Stimulated activated CD4-positive, alpha-beta T cell treated with anti-CD3 and anti-CD28 coated beads, Interleukin-12 subunit alpha, Interleukin-12 subunit beta, amount 100 ng/mL, for 48 hours (primary cell): Measurements from ENCODE around the gene ECHS1.
"Not testable (repeated sequence)": the region's sequence is repeated elsewhere in the genome, so short reads cannot be mapped to it uniquely, and the experiment has no call there.

Experiments
- DNase-seq, 3 donors: peaks; one replicate each; pipeline ENCODE4 v3.0.0-alpha.2; 2020; ENCODE audit warnings: low read depth in 2 of 3, low spot score in 1 of 3

The ECHS1 gene

DNA sequence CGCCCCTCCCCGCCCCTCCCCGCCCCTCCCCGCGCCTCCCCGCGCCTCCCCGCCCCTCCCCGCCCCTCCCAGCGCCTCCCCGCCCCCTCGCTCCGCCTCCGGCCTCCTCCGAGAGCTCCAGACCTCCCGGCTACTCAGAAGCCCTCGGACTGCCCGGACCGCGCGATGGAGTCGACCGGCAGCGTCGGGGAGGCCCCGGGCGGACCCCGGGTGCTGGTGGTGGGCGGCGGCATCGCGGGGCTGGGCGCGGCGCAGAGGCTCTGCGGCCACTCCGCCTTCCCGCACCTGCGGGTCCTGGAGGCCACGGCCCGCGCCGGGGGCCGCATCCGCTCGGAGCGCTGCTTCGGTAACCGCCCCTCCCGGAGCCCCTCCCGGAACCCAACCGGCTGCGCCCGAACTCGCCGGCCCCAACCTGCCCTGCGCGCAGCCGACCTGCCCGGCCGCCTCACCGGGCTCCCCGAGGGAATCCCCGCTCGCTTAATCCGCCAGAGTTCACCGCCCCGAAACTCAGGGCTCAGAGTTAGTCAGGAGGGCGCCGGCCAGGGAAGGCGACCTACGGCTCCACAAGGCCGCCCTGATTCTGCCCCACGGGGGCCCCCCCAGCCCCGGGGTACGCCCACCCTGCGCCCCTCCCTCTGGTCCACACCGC, 6.1 kb upstream of the ECHS1 start, which contains the start of gene PAOX:
Gene PAOX, plus strand, starts transcription at position 111 of the 649 bp plus-strand sequence. Its CDS starts 55 bp downstream, at position 166.
- DNase-seq = peak in 1 of 3 donors; percentile 52

DNA sequence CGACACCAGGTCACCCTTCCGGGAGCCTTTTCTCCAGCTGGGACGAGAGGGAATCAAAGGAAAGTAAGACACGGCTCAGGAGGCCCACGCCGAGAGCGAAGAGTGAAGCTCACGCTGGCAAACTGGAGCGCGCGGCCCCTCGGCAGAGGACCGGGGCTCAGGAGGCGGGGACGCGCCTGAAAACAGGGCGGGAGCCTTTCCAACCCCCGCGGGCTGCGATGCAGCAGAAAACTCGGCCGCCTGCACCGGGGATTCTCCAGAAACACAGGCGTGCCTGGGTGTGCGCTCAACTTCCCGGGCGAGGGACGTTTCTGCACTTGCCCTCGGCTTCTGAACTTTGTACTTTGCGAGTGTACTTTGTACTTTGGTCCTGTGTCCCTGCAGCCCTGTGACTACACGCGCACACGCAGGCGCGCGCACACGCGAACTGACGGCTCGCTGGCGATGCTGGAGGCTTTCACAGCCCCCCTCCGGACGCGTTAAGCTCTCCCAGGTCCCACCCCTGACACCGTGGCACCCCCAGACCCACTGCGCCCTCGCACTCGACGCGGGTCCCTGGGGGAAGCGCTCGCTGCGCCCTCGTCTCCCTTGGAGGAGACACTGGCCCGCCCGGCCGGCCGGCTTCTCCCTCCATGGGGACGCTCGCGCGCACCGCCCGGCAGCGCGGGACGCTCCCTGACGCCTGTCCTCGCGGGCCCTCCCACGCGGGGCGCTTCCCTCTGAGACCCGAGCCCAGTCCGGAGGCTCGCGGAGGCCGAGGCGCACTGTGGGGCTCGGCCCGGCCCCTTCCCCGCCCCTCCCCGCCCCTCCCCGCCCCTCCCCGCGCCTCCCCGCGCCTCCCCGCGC, 5.3 kb upstream of the ECHS1 start:
- DNase-seq = peak in 1 of 3 donors; percentile 48

DNA sequence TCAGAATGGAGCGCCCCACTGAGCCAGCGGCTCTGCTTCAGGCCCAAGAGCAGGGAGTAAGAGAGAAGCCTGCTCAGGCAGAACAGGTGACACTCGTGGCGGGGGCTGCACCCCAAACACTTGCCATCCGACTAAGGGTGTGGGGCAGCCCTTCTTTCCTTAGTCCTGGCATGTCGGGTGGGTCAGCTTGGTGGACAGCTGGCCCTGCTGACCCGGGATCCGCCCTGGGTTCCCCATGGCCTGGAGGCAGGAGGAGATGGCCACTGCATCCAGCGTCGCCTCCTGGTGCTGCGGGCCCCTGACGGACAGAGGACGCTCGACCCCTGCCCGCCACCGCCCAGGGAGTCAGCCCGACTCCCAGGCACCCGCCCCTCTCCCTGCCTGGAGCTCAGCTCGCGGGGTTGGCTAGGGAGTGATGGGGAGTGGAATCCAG, 4.7 kb upstream of the ECHS1 start:
- DNase-seq = no peak

DNA sequence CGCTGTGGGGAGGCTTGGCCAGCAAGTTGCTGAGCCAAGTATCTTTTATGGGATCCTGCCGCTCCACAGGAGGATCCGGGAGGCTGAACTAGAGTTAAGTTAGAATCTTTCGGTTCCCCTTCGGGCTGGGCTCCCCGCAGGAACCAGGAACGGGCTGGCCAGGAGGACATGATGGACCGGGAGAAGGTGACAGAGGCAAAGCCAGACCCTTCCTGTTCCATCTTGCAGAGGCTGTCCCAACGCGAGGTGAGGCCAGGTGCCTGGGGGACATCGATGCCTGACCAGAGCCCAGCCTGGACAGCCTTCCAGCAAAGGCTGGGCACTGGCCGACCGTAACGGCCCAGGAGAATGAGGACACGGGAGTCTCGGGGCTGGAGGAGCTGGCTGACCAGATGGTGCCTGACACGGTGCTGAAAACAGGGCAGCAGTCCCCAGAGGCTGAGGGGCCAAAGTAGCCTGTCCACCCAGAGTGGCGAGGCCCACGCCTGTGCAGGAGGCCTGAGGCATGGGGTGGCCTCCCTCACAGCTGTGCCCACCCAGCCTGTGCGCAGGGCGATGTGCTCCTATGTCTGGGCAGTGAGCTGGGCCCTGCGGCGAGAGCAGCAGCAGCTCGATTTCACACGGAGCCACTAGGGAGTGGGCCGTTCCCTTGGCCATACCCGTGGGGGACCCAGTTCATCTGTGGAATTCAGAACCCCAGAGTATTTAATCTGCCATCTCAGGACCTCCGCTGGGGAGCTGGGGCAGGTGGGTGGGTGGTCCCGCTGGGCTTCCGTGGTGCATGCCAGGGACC, 4.1 kb upstream of the ECHS1 start:
- DNase-seq = no peak

DNA sequence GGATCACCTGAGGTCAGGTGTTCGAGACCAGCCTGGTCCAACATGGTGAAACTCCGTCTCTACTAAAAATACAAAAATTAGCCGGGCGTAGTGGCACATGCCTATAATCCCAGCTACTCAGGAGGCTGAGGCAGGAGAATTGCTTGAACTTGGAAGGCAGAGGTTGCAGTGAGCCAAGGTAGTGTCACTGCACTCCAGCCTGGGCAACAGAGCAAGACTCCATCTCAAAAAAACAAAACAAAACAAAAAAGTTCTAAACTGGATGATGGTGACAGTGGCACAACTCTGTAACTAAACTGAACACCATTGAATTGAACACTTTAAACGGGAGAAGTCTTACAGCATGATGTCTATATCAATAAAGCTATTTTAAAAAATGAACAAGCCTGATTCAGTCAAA, 3.0 kb upstream of the ECHS1 start:
- not testable (repeated sequence) for DNase-seq

DNA sequence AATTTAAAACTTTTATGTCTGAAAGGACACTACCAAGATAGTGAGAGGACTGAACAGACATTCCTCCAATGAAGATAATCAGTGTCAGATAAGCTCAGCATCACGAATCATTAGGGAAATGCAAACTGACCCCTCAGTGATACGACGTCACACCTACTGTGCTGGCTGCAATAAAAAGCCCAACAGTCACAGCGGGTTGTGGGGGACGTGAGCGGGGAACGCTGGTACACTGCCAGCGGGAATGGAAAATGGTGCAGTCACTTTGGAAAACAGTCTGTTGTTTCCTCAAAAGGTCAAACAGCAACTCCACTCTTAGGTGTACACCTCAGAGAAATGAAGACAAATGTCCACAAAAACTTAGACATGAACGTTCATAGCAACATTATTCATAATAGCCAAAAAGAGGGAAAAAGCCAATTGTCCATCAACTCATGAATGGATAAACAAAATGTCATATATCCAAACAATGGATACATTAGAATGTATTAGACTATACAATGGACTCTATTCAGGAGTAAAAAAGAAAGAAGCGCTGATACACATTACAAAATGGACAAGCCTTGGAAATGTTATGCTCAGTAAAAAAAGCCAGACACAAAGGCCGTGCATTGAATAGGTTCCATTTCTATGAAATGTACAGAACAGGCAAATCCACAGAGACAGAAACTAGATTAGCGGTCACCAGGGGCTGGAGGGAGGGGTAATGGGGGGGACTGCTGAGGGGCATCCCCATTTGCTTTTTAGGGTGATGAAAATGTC, 2.4 kb upstream of the ECHS1 start:
- DNase-seq = no peak

DNA sequence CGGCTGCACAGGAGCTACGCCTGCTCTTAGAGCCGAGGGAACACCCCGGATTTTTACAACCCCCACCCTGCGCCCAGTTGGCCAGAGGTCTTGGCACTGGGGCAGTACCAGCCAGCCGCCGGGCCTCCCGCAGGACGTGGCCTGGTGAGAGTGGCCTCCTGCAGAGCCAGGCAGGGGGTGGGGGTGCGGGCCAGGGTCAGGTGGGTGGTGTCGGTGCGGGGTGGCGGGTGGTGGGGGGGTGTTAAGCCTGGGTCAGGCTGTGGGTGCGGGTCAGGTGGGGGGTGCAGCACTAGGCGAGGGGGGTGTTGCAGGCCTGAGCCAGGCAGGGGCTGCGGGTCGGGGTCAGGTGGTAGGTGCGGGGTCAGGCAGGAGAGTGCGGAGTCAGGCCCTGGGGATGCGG, 647 bp downstream of the ECHS1 start:
- no peak for DNase-seq

DNA sequence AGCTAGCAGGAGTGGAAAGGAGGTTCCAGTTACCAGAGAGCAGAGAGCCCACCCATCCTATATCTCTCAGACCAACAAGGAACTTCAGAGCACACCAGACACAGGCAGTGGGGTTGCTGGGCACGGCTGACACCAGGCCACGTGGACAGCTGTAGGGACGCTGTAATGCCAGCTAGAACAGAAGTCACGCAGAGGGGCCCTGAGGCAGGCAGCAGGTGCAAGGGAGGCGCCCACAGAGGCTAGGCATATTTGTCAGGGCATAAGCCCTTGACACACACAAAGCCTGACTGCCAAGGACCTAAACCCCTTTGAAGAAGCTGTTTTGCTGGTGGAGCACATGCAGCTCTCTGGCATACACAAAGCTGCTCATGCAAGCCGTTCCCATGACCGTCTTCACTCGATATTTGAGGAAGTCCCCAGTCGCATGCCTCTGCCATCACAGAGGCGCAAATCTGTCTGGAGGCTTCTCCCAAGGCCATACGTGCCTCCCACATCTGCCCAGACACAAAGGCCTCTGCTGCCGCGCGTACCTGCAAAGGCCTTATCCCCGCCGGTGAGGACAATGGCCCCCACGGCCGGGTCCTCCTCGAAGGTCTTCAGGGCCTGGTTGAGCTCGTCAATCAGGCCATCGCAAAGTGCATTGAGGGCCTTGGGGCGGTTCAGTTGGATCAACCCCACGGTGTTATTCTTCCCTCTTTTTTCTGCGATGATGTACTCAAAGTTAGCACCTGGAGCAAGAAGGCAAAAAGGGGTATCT, 2.9 kb downstream of the ECHS1 start:
- DNase-seq = no peak

DNA sequence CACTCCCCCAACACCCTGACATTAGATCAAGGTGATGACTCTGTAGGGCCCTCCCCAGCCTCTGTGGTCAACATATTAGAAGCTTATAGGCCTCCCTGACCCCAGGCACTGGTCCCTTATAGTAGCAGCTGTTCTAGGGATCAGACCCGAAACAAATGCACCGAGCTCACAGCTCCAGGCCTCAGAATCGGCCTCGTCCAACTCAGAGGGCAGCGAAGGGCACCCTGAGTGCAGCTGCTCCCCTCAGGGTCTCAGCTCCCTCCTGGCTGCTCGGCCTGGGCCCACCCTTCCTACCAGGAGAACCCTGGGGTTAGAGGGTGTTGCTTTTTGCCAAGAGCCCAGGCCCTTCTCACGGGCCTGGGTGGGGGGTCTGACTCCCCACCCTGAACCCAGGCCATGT, 5.0 kb downstream of the ECHS1 start:
- no peak for DNase-seq

DNA sequence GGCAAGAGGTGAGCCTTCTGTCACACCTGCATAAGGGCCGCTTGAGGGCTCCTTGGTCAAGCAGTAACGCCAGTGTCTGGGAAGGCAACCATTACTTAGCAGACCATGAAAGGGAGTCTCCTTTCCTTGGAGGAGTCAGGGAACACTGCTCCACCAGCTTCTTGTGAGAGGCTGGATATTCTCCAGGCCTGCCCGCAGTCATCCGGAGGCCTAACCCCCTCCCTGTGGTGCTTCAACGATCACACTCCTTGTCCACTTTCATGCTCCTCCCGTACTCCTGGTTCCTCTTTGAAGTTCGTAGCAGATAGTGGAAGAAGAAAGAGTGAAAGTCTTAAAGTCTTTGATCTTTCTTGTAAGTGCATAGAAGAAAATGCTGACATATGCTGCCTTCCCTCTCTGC, 5.7 kb downstream of the ECHS1 start:
- not testable (repeated sequence) for DNase-seq

DNA sequence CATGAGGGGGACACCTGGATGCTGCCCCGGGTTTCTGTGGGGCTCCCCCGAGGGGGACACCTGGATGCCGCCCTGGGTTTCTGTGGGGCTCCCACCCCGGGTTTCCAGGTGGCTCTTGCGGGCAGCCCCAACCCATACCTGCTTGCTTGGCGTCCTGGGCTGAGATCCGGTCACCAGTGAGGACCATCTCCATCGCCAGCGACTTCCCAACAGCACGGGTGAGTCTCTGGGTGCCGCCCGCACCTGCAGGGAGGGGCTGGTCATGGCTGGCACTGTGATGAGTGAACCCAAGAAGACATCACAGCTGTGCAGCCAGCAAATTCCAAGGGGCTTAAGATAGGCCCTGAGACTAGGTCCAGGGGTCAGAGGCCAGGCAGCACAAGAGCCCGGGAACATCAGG, 6.4 kb downstream of the ECHS1 start:
- DNase-seq = no peak

DNA sequence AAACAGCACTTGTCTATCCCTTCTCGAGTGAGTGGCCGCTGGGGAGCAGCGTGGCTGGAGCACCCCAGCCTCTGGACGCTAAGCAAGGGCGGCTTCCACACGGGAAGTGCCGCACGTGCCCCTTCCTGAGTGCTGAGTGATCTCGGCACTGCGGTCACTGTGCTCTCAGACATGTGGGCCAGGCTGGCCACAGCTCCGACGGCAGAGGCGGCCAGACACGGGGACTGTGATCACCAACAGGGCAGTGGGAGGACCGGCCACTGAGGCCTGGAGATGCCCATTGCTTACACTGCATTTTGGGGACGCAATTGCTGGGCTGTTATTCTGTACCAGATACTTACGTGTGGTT, 7.0 kb downstream of the ECHS1 start:
- no peak for DNase-seq

DNA sequence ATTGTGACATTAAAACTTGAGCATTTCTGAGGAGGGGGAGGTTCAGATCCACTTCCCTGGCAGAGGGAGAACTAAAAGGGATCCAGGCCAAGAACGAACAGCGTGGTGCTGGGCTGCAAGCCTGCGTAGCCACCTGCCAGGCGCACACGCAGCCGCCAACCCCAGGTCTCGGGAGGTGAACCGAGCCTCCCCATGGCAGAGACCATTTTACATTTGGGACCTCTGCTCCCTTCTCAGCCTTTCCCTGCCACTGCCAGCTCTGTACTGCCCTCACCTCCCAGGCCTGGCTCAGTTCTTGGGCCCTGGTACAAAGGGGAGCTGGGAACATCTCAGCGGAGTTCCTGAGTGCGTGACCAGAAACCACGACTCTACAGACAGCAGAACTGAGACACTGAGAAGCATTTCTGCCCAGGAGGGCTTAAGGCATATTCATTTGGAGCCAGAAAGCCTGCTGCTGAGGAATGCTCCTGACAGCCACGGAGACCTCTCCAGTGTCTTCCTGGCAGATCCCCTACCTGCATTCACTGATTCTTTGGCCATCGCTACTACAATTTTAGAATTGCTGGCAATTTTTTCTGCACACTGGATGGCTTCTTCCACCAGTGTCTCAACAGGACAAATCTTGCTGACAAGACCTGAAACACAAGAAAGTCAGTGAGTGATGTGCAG, 7.6 kb downstream of the ECHS1 start:
- no peak for DNase-seq

DNA sequence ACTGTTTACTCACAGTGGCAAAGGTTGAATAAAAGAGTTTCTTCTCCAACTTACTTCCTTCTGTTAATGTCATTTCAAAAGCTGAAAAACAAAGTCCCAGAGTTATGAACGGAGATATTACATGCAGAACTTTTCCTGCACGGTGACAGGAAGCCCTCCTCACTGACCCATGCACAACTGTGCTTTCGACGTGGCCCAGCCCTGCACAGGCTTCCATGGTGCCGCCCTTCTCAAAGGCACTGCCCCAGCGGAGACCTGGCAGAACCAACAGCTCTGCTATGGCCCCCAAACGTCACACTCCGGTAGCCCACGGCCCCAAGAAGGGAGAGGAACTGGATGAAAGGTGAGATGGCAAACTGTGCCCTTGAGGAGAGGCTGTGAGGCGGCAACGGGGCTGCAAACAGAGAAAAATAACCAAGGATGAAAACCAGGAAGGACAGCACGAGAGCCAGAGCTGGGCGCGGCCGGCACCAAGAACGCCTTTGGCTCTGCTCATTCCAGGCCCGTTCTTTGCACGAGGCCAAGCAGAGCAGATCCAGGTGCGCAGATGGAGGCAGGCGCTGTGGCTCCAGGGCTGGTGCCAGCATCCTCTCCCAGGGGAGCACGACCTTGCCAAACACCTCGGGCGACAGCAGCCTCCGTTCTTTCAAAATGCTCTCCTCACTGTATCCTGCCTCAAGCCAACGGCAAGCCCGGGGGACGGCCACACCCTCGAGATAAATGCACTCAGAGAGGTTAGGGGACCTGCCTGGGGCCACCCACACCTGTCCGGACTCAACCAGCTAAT, 8.3 kb downstream of the ECHS1 start:
- DNase-seq = no peak

DNA sequence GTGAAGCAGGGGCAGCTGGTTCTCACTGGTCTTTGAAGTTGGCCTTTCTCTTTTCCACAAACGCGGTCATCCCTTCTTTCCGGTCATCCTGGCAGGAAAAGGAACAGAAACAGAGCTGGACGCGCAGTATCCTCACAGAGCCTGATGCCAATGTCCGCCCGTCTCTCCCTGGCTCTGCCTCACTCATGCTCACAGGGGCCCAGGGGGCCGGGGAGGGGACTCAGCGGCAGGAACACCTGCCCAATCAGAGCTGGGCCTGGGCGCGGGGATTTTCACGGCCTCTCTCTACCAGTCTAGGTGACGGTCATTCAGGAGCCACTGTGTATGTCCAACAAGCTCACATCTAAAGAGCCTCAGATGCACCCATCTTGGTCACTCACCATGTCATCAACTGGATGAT, 10.3 kb downstream of the ECHS1 start:
- DNase-seq = no peak

DNA sequence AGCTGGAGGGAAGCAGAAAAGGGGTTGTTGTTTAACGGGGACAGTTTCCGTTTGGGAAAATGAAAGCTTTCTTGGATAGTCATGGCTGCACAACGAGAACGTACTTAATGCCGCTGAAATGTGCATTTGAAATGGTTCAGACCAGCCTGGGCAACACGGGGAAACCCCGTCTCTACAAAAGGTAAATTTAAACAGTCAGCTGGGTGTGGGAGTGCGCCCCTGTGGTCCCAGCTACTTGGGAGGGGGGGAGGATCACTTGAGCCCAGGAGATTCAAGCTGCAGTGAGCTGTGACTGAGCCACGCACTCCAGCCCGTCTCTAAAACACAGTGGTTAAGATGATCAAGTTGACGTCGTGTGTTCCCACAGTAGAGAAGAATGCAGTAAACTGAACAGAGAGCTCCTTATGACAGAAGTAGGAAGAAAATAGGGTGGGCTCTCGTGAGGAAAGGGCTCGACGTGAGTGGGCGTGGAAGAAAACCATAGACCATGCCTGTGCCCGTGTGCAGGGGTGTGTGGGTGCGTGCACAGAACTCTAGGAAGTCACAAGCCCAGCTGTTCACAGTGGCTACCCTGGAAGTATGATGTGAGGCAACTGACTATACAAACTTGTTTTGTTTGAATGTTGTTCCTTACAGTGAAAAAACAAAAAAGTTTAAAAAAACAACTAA, 11.2 kb downstream of the ECHS1 start:
- no peak for DNase-seq

DNA sequence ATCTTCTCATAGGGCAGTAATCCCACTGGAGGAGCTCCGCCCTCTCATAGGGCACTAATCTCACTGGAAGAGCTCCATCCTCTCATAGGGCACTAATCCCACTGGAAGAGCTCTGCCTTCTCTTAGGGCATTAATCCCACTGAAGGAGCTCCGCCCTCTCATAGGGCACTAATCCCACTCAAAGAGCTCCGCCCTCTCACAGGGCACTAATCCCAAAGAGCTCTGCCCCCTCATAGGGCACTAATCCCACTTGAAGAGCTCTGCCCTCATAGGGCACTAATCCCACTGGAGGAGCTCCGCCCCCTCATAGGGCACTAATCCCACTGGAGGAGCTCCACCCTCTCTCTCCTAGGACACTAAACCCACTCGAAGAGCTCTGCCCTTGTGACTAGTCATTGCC, 11.9 kb downstream of the ECHS1 start:
- no peak for DNase-seq

DNA sequence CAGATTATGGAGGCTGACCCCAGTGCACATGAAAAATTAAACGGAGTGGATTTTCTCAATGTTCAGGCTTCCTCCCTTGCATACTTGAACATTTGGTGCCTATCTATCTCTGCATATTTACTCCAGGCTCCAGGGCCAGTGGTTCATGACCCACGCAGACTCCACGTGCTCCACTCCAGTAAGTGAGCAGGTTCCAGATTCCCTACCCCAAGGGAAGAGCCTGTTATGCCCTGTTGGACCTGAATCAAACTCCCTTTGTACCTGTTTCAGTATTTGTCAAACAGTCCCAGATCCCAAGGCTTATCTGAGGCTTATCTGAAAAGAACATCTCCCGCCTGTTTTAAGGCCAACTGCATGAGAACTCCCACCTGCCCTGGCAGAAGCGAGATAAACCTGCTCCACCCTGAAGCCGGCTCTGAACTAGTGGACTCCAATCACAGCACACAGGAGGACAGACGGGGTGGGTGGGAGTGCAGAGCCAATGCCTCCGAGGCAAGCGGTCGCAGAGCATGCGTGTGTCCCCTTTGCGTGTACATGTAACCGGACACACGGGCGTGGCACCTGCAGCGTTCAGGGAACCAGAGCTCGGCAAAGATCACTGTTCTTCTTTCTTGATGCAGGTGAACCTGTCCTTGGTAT, 13.1 kb downstream of the ECHS1 start:
- DNase-seq = no peak
